SU-DHL-6 (cell line): ENCODE data around the gene IFIH1.

Source experiments
- EZH2phosphoT487 ChIP-seq: fragments of 200-600 bp; sonication (generic), shearing (Covaris generic); conservative IDR thresholded peaks from 2 replicates; pipeline ENCODE4 v1.6.1; 2018; ENCODE audit warnings: mild to moderate bottlenecking, antibody characterized with exemption, low read length, moderate library complexity, mixed read lengths
- TF ChIP-seq, protein P1 (sequence below): fragments of 200-600 bp; sonication (generic); IDR thresholded peaks from one replicate; pipeline ENCODE4 v1.5.1; 2017; ENCODE audit warnings: antibody characterized with exemption, mild to moderate bottlenecking, low read length, moderate library complexity; ENCODE audit not compliant: insufficient read depth, poor library complexity, severe bottlenecking

DNA sequence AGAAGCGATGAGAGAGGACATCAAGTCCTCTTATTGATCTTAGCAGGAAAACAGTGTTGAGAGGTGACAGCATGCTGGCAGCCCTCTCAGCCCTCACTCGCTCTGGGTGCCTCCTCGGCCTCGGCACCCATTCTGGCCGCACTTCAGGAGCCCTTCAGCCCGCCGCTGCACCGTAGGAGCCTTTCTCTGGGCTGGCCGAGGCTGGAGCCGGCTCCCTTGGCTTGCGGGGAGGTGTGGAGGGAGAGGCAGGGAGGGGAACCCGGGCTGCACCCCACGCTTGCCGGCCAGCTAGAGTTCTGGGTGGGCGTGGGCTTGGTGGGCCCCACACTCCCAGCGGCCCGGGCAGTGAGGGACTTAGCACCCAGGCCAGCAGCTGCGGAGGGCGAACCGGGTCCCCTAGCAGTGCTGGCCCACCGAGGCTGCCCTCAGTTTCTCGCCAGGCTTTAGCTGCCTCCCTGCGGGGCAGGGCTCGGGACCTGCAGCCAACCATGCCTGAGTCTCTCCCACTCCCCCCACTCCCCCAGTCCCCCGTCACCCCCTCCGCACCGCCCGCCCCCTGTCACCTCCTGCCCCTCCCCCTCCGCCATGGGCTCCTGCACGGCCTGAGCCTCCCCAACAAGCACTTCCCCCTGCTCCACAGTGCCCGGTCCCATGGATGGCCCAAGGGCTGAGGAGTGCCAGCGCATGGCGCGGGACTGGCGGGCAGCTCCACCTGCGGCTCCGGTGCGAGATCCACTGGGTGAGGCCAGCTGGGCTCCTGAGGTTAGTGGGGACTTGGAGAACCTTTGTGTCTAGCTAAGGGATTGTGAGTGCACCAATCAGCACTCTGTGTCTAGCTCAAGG is 83.6 kb downstream of the IFIH1 start:
- TF ChIP-seq, protein P1, sequence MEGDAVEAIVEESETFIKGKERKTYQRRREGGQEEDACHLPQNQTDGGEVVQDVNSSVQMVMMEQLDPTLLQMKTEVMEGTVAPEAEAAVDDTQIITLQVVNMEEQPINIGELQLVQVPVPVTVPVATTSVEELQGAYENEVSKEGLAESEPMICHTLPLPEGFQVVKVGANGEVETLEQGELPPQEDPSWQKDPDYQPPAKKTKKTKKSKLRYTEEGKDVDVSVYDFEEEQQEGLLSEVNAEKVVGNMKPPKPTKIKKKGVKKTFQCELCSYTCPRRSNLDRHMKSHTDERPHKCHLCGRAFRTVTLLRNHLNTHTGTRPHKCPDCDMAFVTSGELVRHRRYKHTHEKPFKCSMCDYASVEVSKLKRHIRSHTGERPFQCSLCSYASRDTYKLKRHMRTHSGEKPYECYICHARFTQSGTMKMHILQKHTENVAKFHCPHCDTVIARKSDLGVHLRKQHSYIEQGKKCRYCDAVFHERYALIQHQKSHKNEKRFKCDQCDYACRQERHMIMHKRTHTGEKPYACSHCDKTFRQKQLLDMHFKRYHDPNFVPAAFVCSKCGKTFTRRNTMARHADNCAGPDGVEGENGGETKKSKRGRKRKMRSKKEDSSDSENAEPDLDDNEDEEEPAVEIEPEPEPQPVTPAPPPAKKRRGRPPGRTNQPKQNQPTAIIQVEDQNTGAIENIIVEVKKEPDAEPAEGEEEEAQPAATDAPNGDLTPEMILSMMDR, result no peak
- no peak for TF ChIP-seq EZH2phosphoT487
